Heart right ventricle (tissue), 16 donors: ENCODE data around the gene FUS. TPM values are rescaled to one million over a fixed set of nuclear protein-coding genes. Genes with fewer than 3 reads are reported as not detected.

Experiments used
- ATAC-seq, 8 donors: fragments of 200-7000 bp; cut with Tn5 transposase; one replicate each; pipeline ENCODE4 v1.9.1; 2020; ENCODE audit warnings: mild to moderate bottlenecking in 8 of 8, moderate library complexity in 8 of 8, moderate number of reproducible peaks in 1 of 8
- DNase-seq, 2 donors: peaks; one replicate each; pipeline ENCODE4 v3.0.0-alpha.2; 2020
- H3K27ac ChIP-seq, 10 donors: fragments of 200-600 bp; sonication (generic) in 2 of 10; one replicate each; pipeline versions ENCODE4 v1.5.0 to v1.8.0; 2020 to 2022; ENCODE audit warnings: mild to moderate bottlenecking in 3 of 10
- H3K27me3 ChIP-seq, 7 donors: fragments of 200-600 bp; one replicate each; pipeline ENCODE4 v1.8.0; 2021 to 2022; ENCODE audit warnings: mild to moderate bottlenecking in 2 of 7
- H3K36me3 ChIP-seq, 9 donors: fragments of 200-600 bp; sonication (generic) in 1 of 9; one replicate each; pipeline versions ENCODE4 v1.5.0 to v1.8.0; 2020 to 2022; ENCODE audit warnings: mild to moderate bottlenecking in 2 of 9
- H3K4me1 ChIP-seq, 9 donors: fragments of 200-600 bp; sonication (generic) in 1 of 9; one replicate each; pipeline versions ENCODE4 v1.5.0 to v1.8.0; 2020 to 2022; ENCODE audit warnings: mild to moderate bottlenecking in 4 of 9
- H3K4me3 ChIP-seq, 10 donors: fragments of 200-600 bp; sonication (generic) in 2 of 10; one replicate each; pipeline versions ENCODE4 v1.5.0 to v1.8.0; 2020 to 2022; ENCODE audit warnings: mild to moderate bottlenecking in 7 of 10, moderate library complexity in 2 of 10
- H3K9me3 ChIP-seq, 11 donors: fragments of 200-600 bp in 10 of 11; sonication (generic) in 2 of 11; one replicate each; pipeline versions ENCODE4 v1.5.0 to v1.8.0; 2013 to 2022; ENCODE audit warnings: mild to moderate bottlenecking in 2 of 11, control low read depth in 1 of 11, moderate library complexity in 1 of 11
- CTCF ChIP-seq, 9 donors: fragments of 200-600 bp; sonication (generic) in 2 of 9; IDR thresholded peaks; one replicate each; pipeline versions ENCODE4 v1.5.0 to v1.8.0; 2021 to 2022; ENCODE audit warnings: antibody characterized with exemption in 9 of 9, mild to moderate bottlenecking in 5 of 9, moderate library complexity in 1 of 9
- WGBS, 2 donors: extraction: QIAGEN DNeasy Blood & Tissue Kit; methylation state at CpG; one replicate each; pipeline ENCODE4 v1.1.7; 2013; ENCODE audit warnings: inconsistent platforms in 1 of 2; 5-methylcytosine and 5-hydroxymethylcytosine counted together
- intact Hi-C, 10 donors: fragments of 100-400 bp; cut with DNase I; formaldehyde crosslinking; loops; one replicate each; pipeline versions ENCODE4 v1.11.1 to v1.14.2; 2022
- polyA plus RNA-seq, 2 donors: library from polyadenylated mRNA; stranded (reverse); fragments of 200-250 nt; gene quantifications; one replicate each; pipeline ENCODE4 v1.2.3, GENCODE V29; 2013
- total RNA-seq, 10 donors: library from RNA; stranded (reverse); fragmentation: NEBNext Ultra II Directional in 3 of 10; extraction: Animal tissue kit (Norgen Biotek cat#: 25700) in 3 of 10; gene quantifications; one replicate each; pipeline versions ENCODE4 v1.2.1 to v1.2.4, GENCODE V29; 2021 to 2023
- donor health status: Arrhythmogenic right ventricular cardiomyopathy.
- donor health status: ischemic (EF 13 %, LVEDD 7.1; RV severe dilation, severe dysfunction).
- donor health status: healthy with polysubstance abuse.
- donor health status: DM: no; HTN: yes; CAD: no.
- donor health status: DM: no; HTN: no; CAD: no.
- donor health status: ischemic (EF 25% LVEDD 6.9; RV normal size, moderate dysfunction).
- donor health status: ischemic (EF 25% LVEDD 5.7; RV mildly dilated, moderate dysfunction).
- donor health status: healthy.
- donor health status: DM: yes; HTN: yes; CAD: no.
- donor health status: Ischemic cardiomyopathy.
- donor health status: ischemic (EF 35%, LVEDD 5.7; RV mildly dilated, moderate dysfunction).
- donor health status: nonischemic (EF 11% LVEDD 7.7; RV severe dilation, severe dysfunction).
- donor health status: DM: yes; HTN: yes; CAD: no.
- donor health status: PGD.
- donor health status: ischemic (EF 29% LVEDD 5.4; RV normal size, mild dysfunction).
- donor health status: nonischemic (EF 23%, LVEDD 6.1; RV moderate dilation, normal function).

Gene FUS
- total and polyA plus RNA-seq, 12 donors = 116 to 240 (median 140) TPM

DNA sequence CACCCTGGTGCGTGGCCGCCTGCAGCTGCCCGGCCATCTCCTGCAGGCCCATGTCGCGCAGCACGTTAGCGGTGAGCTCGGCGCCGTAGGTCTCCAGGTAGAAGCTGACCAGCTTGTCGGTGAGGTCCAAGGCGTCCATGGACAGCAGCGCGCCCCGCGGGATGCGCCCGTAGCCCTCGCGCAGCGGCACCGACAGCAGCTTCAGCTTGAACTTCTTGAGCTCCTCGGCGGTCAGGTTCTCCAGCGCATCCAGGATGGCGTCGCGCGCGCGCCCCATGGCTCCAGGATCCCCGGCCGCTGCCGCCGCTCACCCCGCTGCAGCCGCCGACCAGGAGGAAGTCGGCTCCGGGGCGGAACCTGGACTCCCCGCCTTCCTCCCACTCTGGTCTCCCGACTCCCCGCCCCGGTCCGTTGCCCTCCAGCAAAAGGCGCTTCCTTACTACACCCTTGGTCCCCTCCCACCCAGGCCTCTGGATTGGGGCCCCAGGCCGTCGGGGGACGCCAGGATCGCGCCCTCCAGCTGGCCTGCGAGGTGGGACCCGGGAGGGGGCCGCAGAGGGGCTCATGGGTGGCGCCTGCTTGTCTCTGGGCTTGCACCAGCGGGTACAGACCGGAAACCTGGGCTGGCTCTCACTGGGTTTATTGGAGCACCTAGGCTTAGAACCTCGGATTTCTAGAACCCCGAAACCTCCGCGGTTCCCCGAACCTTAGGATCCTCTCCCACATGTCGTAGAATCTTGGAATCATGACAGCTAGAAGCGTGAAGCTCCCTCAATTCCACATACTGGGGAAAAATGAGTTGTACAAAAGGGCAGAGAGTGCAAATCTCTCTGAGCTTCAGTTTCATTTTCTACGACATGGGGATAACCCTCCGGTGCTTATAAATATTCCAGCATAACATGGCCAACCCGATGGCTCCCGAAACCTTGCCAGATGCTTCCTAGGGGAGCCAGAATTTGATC lies 22.8 kb downstream of the FUS start, which contains the start of gene PYCARD:
TSS of gene PYCARD (minus strand) at position 347 of the 962 bp plus-strand sequence. CDS start at position 277, 70 bp downstream.
- no peaks in the 10 kb centered on the region for H3K9me3 ChIP-seq
- H3K27me3 ChIP-seq = no peaks in the 10 kb centered on the region
- intact Hi-C loops = loop anchor here in 1 of 10 donors (10.0 kb wide), 1 partner anchor 242 kb away; the partner anchor contains the start of gene ZNF843
- ATAC-seq (peak; percentile 70 to 82 (median 76)), DNase-seq (peak; percentile 50 to 73)
- peaks cover 0 to 50% (median 17%) of the 10 kb centered on the region in 9 donors for H3K4me1 ChIP-seq
- H3K27ac ChIP-seq = peak within 1 kb of the TSS in 9 of 10 donors; percentile 46 to 91 (median 61)
- TF ChIP-seq CTCF (IDR thresholded peaks at IDR 0.05) = no peak
- H3K4me3 ChIP-seq = peak within 1 kb of the TSS; percentile 46 to 84 (median 72)
- 8 to 12% methylated on average over 58 to 69 of the region's 69 CpGs for WGBS, 2 donors
- peaks cover 0 to 29% (median 0%) of the 10 kb centered on the region in 9 donors for H3K36me3 ChIP-seq

GRCh38 chr16:31204871-31205666 lies 25.1 kb downstream of the FUS start:
- no peak for DNase-seq

DNA sequence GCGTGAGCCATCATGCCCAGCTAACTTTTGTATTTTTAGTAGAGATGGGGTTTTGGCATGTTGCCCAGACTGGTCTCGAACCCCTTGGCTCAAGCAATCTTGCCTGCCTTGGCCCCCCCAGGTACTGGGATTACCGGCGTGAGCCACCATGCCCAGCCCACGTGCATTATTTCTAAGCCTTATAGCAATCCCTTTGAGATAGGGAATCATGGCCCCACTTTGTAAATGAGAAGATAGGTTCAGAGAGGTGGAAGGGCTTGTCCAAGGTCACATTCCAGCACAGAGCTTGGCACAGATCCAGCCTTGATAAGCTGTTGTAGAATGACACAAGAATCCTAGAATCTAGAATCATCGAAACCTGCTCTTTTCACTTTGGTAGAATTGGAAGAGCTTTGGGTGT lies 26.8 kb downstream of the FUS start:
- Histone ChIP-seq H3K4me1 (peaks cover 0 to 20% (median 11%) of the 10 kb centered on the region in 9 donors), H3K4me3 (no peak overlapping the region), H3K27ac (no peak overlapping the region), H3K9me3 (no peaks in the 10 kb centered on the region), H3K36me3 (no peaks in the 10 kb centered on the region), H3K27me3 (peaks cover 0 to 4% (median 0%) of the 10 kb centered on the region in 7 donors)
- TF ChIP-seq CTCF (IDR thresholded peaks at IDR 0.05) = no peak
- intact Hi-C loops = loop anchor here in 1 of 10 donors (10.0 kb wide), 1 partner anchor 238 kb away; the partner anchor contains the start of gene ZNF843
- DNase-seq (no peak), ATAC-seq (no peak)
- WGBS, 2 donors = 38% methylated on average over 6 of the region's 6 CpGs

More at GRCh38 chr16:31204871-31205666, 25.1 kb downstream of the FUS start:
- WGBS, 2 donors = 88 to 89% methylated on average over 9 of the region's 9 CpGs
- Histone ChIP-seq H3K4me3 (no peak overlapping the region), H3K9me3 (no peaks in the 10 kb centered on the region), H3K27me3 (peaks cover 0 to 4% (median 0%) of the 10 kb centered on the region in 7 donors), H3K27ac (no peak overlapping the region), H3K4me1 (peaks cover 0 to 37% (median 17%) of the 10 kb centered on the region in 9 donors), H3K36me3 (peaks cover 0 to 8% (median 0%) of the 10 kb centered on the region in 9 donors)
- ATAC-seq = no peak
- intact Hi-C loops = loop anchor here in 1 of 10 donors (10.0 kb wide), 1 partner anchor 240 kb away; the partner anchor contains the start of gene ZNF843
- no peak for TF ChIP-seq CTCF (IDR thresholded peaks at IDR 0.05)

DNA sequence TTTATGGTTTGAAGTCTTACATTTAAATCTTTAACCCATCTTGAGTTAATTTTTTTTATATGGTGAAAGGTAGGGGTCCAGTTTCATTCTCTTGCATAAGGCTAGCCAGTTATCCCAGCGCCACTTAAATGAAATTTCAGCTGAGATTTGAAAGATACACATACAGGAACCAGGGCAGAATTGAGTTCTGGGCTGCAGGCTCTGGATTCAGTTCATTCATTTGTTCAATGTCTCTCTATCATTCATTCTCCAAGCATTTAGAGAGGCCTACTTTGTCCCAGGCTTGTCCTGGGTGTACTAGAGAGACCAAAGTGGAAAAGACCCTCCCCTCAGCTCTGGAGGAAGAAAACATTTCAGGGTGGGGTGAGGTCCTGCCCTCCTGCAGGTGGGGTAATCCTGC lies 33.4 kb downstream of the FUS start:
- Histone ChIP-seq H3K27me3 (peaks cover 0 to 47% (median 28%) of the 10 kb centered on the region in 7 donors), H3K9me3 (no peaks in the 10 kb centered on the region), H3K4me1 (peaks cover 9 to 34% (median 27%) of the 10 kb centered on the region in 9 donors), H3K27ac (no peak overlapping the region), H3K4me3 (no peak overlapping the region), H3K36me3 (no peaks in the 10 kb centered on the region)
- DNase-seq (no peak), ATAC-seq (no peak)
- intact Hi-C loops = no loop called here
- 90 to 93% methylated on average over 1 of the region's 1 CpG for WGBS, 2 donors
- TF ChIP-seq CTCF (IDR thresholded peaks at IDR 0.05) = no peak
